Stimulated activated CD8-positive, alpha-beta memory T cell treated with anti-CD3 and anti-CD28 coated beads, Interleukin-12 subunit alpha, Interleukin-12 subunit beta, amount 100 ng/mL, for 24 hours (primary cell): ENCODE data around the gene RPAP2.
"Not testable (repeated sequence)": the region's sequence is repeated elsewhere in the genome, so short reads cannot be mapped to it uniquely, and the experiment has no call there.

ENCODE experiments used
- DNase-seq: peaks from one replicate; pipeline ENCODE4 v3.0.0-alpha.2; 2020; ENCODE audit errors: extremely low read depth

Gene RPAP2

DNA sequence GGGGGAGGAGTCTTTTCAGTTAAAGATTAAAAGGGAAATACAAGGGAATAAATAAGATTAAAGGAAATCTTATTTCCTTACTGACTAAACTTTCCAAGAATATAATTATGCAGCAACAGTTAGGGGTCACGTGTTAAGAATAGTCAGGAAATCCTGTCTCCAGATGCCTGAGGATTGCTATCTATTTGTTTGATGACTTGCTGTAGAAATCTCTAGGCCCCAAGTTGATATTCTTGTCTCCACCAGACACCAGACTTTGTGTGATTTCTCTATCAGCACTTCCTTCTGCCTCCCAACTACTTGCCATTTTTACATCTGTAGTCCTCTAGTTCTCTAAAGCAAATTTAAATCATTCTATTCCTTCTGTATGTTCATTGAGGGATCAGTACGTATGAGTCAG is 77.5 kb downstream of the RPAP2 start:
- DNase-seq = no peak

DNA sequence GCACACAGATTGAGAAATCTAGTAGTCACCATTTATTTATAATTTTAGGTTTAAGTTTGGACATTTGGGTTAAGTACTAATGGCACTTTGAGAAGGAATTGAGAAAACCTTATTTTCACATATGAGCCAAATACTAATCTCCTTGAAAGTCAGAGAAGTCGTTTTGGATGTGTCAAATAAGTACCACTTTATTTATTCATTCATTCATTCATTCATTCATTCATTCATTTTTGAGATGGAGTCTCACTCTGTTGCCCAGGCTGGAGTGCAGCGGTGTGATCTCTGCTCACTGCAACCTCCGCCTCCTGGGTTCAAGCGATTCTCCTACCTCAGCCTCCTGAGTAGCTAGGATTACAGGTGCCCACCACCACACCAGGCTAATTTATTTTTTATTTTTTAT is 79.1 kb downstream of the RPAP2 start:
- DNase-seq = not testable (repeated sequence)

DNA sequence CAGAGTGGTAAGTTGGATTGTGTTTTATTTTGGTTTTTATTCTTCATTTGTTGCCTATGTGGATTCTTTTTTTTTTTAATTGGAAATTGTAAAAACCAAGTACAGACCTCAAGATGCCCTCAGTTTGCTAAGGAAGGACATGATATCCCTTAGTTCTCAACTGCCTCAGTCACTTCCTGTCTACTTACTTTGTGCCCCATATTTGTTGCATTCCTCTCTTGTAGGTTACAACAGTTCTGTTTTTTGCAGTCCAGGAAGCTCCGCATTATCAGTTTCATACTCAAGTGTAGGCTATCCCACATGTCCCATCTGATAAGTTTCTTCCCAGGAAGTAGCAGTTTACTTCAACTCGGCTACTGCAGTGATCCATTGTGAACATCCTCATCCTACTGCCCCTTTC is 82.0 kb downstream of the RPAP2 start:
- no peak for DNase-seq

DNA sequence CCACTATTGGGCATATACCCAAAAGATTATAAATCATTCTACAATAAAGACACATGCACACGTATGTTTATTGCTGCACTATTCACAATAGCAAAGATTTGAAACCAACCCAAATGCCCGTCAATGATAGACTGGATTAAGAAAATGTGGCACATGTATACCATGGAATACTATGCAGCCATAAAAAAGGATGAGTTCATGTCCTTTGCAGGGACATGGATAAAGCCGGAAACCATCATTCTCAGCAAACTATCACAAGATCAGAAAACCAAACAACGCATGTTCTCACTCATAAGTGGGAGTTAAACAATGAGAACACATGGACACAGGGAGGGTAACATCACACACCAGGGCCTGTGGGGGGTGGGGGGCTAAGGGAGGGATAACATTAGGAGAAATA is 95.1 kb downstream of the RPAP2 start:
- DNase-seq = not testable (repeated sequence)

DNA sequence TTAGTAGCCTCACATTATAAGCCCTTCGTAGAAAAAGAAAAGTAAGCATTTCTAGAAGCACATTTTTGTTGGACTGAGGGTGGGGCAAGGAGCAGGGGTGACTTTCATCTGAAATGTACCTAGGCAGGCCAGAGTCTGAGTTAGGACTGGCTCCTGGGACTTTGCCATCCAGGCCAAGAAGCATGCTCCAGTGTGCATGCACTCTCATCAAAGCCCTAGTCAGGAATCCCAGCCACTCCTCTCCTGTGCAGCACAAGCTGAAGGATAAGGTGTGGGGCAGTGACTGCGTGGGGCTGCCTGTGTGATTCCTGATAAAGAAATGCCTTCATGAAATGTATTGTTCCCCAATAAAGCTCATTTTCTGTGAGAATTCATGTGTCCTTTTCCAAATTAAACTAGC is 99.7 kb downstream of the RPAP2 start:
- DNase-seq = no peak

DNA sequence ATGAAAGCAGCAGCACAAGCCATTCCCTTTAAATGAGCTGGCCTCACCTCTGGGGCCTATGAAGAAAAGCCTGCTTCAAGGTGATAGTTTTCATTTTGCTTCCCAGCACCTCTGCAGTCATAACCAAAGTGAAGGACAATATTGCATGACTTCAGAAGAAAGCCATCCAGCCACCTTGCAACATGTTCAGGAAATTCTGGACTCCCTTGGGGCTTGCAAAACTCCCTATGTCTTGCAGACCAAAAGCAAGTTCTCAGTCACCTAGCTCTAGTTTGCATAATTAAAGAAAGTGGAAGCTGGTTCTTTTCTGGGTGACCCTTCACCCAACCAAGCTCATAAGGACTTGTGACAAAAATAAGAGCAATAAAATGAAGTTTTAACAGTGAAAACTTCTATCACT is 100.2 kb downstream of the RPAP2 start:
- DNase-seq = no peak

DNA sequence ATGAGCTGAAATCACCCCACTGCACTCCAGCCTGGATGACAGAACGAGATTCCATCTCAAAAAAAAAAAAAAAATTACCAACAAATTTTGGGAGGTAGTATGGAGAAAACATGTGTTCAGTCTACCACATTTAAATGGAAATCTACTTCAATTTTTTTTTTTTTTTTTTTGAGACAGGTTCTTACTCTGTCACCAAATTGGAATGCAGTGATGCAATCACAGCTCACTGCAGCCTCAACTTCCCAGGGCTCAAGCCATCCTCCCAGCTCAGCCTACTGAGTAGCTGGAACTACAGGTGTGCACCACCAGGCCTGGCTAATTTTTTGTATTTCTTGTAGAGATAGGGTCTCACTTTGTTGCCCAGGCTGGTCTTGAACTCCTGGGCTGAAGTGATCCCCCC is 105.8 kb downstream of the RPAP2 start:
- DNase-seq = no peak

DNA sequence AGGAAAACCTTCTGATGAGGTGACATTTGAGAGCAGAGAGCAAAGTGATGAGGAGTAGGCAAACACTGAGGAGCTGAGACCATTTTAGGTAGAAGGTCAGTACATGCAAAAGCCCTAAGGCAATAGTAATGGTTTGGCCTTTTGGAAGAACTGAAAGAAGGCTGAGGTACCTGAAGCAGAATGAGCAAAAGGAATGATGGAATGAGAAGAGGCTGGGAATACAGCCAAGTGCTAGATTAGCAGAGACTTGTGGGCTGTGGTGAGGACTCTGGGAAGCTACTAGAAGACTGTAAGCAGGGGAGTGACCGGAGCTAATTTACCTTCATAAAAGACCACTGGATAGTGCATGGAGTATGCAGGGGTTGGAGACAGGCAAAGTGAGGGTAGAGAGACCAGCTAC is 110.0 kb downstream of the RPAP2 start:
- DNase-seq = no peak

DNA sequence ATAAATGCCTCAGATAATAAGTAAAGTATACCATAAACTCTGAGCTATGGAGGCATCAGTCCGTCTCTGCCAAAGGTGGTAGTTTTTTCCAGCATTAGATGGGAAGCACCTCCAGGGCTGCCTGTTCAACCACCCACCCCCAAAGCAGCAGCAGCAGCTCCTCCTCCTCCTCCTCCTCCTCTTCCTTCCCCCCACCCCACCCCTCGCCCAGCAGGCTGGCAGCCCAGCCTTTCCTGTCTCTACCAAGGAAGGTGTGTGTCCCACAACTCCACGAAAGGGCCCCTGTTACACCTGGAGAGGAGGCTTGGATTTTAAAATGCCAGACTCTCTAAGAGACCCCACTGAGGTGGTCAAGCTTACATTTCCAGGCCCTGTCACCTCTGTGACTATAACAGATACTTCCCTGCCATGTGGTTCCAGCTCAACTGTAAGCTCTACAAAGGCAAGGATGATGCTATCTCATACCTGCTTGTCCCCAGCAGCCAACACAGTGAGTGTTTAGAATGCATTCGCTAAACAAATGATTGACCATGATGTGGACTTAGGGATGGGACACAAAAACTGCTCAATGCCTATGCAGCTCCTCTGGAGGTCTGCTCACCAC is 111.2 kb downstream of the RPAP2 start:
- no peak for DNase-seq

DNA sequence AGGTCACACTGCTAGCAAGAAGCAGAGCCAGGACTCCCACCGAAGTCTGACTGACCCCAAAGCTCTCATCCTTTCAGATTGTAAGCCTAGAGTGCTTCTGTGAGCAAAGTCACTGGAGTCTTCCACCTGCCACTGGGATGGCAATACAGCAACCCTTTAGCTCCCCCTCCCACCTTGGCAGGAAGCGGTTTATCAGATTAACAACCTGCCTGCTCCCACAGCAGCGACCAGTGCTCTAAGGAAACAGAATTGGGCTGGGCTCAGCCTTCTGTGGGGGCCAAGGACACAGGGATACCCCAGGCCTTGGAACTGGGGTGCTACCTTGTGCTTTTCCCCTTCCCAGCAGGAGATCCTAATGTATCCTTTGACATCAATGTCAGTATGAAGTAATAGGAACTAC is 111.8 kb downstream of the RPAP2 start:
- DNase-seq = no peak

DNA sequence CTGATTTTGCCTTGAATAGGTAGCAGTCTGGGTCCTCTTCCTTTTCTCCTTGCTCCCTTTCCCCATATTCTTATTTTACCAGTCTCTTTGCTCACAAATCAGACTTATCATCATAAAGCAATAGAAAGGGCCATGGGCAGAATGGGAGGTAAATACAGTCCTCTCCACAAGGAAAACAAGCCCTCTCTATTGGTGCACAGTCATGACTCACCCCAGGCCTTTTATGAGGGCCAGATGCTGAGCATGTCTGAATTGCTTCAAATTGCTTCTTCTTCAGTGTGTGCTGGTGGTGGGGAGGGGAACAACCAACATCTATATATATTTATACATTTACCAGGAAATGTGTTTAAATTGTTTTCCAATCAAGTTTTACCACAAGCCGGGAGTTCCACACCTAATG is 112.7 kb downstream of the RPAP2 start:
- no peak for DNase-seq

DNA sequence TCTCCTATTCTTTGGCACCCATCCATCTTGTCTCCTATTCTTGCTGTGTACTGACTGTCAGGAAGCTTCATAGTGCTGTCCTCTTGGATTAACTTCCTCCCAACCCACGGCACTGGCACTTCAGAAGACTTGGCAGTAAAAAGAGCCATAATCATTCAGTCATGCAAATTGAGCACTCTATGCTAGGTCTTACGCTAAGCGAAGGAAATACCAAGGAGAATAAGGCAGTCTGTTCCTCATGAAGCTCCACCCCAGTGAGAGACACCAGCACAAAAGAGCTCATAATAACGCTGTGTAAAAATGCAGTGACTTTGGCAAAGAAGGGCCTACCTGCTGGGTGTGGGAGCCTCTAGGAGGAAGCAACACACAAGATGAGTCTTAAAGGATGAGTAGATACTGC is 120.8 kb downstream of the RPAP2 start:
- no peak for DNase-seq

DNA sequence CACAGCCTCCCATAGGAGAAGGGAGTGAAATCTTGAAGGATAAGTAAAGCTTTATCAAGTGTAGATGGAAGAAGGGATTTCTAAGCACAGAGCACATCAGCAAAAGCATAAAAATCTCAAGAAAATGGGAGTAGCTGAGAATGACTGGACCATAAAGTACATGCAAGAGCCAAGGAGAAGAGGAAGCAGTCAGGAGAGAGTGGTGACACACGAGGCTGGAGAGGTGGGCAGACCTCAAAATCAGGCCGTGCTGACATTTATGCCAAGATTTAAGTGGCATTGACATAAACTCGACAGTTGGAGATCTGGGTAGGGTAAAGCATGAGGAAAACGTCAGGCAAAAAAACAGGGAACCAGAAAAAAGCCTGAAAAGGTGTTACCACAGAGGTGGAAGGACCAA is 125.5 kb downstream of the RPAP2 start:
- DNase-seq = no peak

DNA sequence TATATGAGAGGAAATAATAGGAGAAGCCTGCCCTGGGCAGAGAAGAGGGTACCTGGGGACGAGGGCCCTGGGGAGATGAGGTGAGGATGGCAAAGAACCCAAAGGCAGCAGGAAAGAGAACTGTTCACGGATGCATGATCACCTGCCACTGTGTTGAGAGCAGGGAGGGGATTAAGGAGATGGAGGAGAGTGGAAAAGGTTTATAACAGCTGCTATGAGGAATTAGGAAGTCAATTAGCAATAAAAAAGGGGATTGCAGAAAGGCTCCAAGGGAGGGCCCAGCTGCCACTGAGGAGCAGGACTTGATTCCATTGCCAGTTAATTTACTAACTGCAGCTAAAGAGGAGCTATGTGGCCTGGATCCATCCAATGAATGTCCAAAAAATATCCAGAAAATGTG is 126.8 kb downstream of the RPAP2 start:
- no peak for DNase-seq

DNA sequence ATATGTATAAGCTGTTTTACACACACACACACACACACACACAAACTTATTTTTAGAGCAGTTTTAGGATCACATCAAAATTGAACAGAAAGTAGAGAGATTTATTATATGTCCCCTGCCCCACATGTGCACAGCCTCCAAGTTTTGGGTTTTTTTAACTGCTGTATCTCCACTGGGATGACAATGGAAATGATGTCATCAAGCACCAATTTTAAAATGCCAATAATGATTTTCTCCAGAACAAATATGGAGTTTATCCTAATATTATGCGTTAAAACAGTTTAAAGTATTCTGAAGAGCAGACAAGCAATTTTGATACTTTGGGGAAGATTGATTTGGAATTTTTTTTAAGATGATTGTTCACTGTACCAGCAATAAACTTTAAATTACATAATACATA is 131.2 kb downstream of the RPAP2 start:
- DNase-seq = no peak

DNA sequence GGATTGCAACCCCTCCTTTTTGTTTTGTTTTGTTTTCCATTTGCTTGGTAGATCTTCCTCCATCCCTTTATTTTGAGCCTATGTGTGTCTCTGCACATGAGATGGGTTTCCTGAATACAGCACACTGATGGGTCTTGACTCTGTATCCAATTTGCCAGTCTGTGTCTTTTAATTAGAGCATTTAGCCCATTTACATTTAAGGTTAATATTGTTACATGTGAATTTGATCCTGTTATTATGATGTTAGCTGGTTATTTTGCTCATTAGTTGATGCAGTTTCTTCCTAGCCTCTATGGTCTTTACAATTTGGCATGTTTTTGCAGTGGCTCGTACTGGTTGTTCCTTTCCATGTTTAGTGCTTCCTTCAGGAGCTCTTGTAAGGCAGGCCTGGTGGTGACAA is 135.7 kb downstream of the RPAP2 start:
- DNase-seq = not testable (repeated sequence)

DNA sequence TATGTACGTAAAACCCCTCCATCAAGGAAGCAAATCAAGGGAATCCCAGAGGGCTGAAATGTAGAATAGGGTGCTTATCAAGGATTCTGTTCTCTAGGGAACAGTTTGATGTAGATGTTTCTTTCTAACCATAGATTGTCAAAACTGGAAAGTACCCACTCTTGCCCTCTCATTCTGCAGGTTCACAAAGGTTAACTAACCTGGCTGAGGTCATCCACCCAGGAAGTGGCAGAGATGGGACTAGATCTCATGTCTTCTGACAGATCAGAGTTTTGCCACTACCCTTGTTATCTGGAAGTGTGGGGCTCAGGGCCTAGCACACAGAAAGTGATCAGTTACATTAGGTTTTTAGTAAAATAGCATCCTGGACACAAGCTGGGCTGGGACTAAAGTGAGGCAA is 140.4 kb downstream of the RPAP2 start:
- no peak for DNase-seq

DNA sequence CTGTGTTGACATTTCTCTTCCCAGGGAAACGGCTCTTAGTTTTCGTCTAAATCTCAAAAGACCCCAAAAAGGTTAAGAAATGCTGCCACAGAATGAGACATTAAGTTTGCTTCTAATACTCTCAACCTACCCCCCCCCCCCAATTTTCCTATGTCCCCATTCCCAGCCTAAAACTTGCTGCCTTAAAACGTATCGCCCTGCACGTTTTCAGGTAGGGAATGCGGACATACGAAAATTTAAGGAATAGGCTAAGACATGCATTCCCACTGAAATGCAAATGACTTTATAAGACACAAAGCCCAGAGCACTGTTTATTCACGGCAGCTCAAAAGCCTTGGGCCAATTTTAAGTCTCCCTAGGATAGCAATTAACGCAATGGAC is 142.4 kb downstream of the RPAP2 start:
- DNase-seq = no peak

DNA sequence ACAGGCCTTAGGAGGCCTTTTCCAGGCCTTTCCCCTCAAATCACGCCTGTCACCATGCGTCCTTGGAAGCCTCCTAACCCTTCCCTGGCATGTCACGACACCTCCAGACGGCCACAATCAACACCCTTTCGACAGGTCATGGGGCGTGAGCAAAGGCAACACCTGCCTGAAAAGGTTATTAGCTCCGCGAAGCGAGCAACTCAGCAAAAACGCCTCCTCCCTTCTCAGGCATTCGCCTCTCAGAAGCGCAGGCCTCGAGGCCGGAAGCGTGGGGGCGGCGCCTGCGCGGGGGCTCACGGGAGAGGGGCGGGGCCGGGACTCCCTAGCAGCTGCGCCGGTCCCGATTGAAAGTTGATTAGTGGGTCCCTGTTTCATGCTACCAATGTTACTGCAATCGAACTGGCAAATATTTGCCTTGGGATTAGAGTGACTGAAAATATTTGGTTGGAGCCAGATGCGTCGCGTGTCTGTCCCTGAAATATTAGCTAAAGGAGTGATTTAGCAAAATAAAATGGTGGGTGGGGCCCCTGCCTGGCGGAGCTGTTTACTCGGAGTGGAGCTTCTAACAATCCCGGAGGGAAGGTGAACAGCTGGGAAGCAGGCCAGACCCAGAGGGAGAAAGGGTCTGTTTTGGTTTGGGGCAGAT is 143.0 kb downstream of the RPAP2 start:
- DNase-seq = no peak

DNA sequence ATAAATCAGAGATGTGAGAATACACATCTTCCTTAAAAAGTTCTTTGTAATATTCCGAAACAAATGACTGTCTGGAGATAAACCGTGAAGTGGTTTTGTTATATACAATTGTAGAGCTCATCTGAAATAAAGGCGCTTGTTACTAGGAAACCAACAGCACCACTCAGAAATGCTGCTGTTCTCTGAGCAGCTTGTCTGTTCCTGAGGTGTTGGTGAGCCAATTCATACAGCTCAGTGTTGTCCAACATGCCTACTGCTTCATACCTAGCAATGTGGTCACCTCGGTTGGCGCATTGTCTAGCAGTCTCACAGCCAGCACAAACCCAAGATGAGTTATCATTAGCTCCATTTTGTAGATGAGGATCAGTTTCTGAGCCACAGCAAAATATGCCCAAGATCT is 143.5 kb downstream of the RPAP2 start:
- no peak for DNase-seq

DNA sequence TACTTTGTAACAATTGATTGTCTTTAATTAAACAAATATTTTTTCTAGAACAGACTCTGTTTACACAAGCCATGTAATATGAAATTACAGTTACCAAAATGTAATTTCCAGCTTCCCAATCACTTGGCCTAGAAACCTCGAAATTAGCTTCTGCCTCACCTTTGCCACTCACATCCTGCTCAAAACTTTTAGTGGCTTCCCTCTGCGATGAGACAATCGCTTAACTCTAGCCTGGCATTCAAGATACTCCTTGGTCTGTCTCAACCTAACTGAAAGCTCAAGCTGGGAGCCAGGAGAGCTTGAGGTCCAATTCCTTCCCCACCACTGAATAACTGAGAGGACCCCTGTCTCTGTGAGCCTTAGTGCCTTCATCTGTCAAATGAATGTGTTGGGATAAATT is 145.0 kb downstream of the RPAP2 start:
- no peak for DNase-seq

DNA sequence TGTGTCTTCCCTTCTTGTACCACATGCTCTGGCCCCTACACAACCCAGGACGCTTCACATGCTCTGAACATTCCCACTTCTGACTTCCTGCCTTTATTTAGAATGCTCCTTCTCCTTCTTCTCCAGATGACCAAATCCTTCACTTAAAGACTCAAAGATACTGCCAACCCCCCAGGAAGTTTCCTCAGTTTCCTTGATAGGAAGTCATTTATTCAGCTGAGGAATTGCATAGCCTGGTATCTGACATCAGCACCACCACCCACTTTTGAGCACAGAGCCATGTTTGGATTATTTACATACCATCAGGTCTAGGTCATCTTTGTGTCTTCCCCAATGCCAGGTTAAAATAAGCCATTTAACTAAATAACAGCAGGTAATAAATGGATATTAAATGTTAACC is 145.5 kb downstream of the RPAP2 start:
- no peak for DNase-seq

DNA sequence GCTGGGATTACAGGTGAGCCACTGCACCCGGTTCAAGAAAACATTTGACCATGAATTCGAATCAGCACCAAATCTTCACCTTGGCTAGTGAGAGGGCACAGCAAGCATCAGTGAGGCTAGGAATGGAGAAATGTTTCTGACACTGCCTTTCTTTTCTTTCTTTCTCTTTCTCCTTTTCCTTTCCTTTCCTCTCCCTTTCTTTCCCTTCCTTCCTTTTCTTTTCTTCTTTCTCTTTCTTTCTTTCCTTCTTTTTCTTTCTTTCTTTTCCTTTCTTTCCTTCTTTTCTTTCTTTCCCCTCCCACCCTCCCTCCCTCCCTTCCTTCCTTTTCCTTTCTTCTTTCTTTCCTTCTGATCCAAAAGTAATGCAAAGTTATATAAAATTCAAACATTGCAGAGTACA is 147.0 kb downstream of the RPAP2 start:
- no peak for DNase-seq

DNA sequence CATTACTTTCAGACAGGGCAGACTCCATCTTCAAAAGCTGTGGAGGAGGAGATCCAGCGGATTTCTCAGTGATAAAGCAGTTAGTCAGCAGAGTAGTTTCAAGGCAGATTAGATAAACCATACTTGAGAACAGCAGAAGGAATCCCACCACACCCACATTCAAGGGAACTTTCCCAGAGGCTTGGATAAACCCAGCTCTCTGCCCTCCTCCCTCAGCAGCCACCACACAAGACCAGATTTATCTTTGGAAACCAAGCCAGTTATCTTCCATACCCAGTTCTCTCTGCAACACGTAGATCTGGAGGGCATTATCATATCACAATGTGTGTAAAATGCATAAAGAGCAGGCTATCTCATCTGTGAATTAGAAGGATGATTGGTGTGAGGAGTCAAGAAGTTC is 147.7 kb downstream of the RPAP2 start:
- no peak for DNase-seq
